HG03342 (cell line): ENCODE data around the gene HPCAL1.

Experiments
- ATAC-seq: cut with Tn5 transposase; IDR thresholded peaks from one replicate; pipeline ENCODE4 v1.9.1; 2021; ENCODE audit warnings: mild to moderate bottlenecking, moderate library complexity; ENCODE audit not compliant: unreplicated experiment

Gene HPCAL1

DNA sequence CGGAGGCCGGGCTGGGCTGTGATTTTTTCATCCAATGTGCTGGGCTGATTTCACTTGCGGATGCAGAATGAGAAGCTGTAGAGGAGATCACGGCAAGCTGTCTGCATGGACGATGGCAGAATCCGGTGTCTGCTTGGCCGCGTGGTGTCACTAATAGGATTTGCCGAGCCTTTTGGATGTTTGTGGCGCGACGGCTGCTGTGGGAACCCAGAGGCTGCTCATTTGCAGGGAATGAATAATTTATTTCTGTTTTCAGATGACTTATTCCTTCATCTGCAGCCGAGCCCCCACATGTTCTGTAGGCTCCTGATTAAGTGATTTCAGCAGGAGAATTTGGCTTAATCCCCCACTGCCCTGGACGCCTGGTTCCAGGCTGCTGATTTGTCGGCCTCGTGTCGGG, 82.8 kb downstream of the HPCAL1 start:
- ATAC-seq = no peak

DNA sequence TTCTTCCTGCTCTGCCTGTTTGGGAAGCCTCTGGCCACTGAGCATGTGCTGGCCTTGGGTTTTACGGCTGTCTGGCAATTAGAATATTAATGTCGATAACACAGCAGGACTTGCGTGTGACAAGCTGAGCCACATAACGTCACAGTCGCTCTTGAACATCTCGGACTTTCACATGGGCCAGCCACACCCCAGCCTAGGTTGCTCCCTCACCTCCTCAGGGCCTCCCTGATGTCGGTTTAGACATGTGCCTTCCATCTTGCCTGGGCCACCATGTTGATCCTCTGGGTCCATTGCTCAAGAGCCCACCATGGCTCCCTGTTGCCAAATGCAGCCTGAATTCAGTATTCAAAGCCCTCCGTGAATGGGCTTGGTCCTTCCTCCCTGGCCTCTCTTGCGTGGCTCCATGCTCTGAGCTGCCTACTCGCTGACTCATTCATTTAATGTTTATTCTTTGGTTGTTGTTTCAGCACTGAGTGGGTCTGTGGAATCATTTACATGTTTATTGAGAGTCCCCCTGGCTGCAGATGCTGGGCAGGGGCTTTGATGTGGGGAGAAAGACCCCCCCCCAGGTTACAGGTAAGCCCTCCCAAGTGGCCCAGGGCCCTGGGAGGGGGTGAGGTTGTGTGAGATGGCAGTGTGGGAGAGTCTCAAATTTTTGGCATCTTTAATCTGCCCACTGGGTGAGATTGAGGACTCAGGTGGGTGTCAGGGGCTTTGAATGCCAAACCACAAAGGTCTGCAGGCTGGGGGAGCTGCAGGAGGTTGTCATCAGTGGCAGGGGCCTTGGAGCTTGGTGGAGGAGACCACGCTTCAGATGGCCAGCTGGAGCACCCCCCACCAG, 83.4 kb downstream of the HPCAL1 start:
- ATAC-seq = no peak

DNA sequence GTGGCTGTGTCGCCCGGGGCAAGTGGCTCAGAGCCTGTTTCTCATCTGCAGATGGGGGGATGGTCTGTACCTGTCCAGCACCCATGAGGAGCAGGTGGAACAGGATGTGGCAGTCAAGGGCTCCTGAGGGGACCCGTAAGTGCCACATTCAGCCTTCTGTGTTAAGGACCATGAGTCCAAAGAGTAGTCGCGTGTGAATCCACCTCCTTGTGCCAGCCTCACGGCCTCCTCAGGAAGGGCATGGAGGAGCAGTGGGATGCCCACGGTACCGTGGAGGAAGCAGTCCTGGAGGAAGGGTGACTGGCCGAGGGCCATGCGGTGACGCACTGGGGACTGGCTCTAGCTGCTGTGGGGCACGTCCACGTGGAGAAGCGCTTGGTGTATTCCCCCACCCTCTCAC, 84.3 kb downstream of the HPCAL1 start:
- ATAC-seq = no peak

GRCh38 chr2:10388954-10389560, 86.4 kb downstream of the HPCAL1 start:
- no peak for ATAC-seq

DNA sequence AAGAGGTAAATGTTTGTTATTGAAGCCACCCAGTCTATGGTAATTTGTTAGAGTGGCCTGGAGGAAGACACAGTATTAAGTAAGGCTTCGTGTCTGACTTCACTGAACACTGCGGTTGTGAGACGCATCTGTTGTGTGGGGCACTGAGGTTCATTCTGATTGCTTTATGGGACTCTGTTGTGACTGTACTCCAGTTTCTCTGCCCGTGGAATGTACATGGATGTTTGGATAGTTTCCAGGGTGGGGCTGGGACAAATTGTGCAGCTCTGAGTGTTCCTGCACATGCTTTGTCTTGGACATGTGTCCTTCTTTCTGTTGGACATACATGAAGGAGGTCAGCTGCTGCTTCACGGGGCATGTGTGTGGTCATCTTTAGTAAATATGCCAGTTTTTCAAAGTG, 86.9 kb downstream of the HPCAL1 start:
- no peak for ATAC-seq

GRCh38 chr2:10390369-10390801, 87.7 kb downstream of the HPCAL1 start:
- no peak for ATAC-seq

- ATAC-seq = no peak
Measured at GRCh38 chr2:10392100-10392499, 89.4 kb downstream of the HPCAL1 start.

DNA sequence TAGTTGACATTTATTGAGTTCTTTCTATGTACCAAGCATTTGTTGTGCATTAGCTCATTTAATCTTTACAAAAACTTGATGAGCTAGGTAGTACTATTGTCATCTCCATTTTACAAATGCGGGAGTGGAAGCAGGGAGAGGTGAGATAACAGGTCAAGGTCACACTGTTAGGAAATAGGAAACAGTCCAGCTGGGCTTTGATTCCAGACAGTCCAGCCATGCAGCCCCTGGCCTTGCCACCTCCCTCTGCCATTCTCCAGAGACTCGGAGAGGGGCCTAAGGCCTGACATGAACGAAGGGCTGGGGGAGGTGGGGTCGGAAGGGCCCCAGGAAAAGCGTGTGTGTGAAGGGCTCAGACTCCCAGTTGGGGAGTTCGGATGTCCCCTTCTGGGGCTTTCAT, 89.8 kb downstream of the HPCAL1 start:
- ATAC-seq = no peak

- ATAC-seq = no peak
Measured at GRCh38 chr2:10392951-10393639, 90.4 kb downstream of the HPCAL1 start.

DNA sequence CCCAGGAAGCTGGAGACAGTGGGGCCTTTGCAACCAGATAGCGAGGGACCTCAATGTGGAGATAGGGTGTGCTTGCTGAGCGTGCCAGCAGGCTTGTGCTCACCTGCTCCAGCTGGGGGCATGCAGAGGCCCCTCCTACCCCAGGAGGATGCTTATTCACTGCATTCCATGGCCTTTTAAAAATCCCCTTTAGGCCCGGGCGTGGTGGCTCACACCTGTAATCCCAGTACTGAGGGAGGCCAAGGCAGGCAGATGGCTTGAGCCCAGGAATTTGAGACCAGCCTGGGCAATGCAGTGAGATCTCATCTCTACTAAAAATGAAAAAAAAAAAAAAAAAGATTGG, 90.9 kb downstream of the HPCAL1 start:
- ATAC-seq = no peak

DNA sequence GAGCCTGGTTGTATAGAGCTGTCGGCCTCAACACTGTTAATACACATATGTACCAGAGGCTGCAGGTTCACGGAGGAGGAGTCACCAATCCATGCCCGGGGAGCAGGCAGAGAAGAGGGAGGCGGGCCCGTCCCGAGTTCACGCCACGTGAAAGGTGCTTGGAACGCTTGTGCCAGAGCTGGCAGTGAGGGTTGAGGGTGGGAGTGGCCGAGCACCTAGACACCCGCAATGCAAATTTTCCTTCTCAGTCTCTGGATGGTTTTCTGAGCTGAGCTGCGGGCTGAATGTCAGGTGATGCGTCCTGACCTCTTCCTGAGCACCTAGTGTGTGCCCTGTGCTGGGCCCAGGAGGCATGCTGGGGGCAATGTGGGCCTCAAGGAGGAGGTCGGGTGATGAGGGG, 93.2 kb downstream of the HPCAL1 start:
- ATAC-seq = no peak

DNA sequence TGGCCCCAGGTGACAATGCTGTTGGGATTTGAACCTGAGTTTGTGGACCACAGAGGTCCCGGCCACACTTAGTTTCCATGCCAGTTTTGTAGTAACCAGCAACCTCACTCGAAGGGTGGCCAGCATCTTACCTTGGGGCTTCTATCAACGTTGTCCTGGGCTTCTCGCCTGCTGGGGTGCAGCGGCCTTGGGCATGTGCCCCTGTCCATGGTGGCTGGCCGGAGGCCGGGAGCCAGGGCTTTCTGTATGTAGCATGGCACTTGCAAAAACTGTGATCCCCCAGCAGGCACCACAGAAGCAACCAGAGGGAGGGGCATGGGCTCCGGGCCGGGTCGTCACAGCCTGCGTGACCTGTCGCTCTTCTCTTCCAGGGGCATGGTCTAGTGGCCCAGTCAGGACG, 93.8 kb downstream of the HPCAL1 start:
- no peak for ATAC-seq

GRCh38 chr2:10397297-10397875, 94.7 kb downstream of the HPCAL1 start:
- ATAC-seq = no peak

DNA sequence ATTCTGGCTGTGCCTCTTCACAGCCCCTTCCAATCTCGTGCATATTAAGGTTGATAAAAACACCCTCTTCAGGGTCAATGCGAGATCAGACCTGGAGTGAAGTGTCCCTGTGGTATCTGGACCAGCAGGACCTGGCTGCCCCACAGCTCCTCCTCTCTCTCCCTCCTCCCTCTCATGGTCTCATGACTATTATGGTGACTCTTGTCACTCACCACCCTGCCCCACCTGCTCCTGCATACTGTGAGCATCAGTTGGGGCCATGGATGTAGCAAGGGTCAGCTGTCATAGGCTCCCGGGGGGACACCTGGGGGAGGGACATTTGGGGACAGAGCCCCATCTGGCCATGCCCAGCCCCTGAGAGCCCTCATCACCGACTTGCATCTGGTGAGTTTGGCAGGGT, 95.2 kb downstream of the HPCAL1 start:
- ATAC-seq = no peak

- ATAC-seq = no peak
Measured at GRCh38 chr2:10398496-10398895, 95.8 kb downstream of the HPCAL1 start.

DNA sequence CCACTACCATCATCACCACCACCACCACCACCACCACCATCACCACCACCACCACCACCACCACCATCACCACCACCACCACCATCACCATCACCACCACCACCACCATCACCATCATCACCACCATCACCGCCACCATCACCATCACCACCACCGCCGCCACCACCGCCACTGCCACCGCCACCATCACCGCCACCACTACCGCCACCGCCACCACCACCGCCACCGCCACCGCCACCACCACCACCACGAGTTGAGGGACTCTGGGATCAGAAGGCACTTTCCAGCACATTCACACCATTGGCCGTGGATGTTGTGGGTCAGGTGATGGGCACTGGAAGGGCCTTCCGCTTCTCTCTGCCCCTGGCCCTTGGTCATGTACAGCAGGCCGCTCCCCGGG, 96.7 kb downstream of the HPCAL1 start:
- no peak for ATAC-seq

DNA sequence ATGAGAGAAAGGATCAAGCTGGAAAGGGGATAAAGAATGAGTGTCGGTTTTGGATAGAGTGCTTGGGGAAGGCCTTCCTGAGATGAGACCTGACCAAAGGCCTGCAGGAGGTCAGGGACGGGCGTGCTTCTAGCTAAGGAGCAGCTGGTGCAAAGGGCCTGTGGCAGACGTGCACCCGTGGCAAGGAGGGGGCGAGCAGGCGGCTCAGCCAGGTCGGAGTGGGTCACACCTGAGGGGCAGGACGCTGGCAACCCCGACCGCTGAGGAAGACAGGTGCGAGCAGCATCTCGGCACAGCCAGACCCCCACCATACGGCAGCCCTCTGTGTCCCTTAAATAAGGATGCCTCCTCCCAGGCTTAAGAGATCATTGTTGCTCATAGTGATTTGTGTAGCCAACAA, 97.3 kb downstream of the HPCAL1 start:
- no peak for ATAC-seq

GRCh38 chr2:10400568-10400977, 97.9 kb downstream of the HPCAL1 start:
- ATAC-seq = no peak

GRCh38 chr2:10400978-10401951, 98.6 kb downstream of the HPCAL1 start:
- ATAC-seq = no peak

- no peak for ATAC-seq
Measured at GRCh38 chr2:10402062-10402585, 99.4 kb downstream of the HPCAL1 start.
